NB4 (cell line): ENCODE results near the gene PLEKHA6.

Source experiments
- DNase-seq: peaks from one replicate; pipeline ENCODE4 v3.0.0; 2010; ENCODE audit warnings: low read depth
- H3K4me3 ChIP-seq: one replicate; pipeline ENCODE4 v1.5.1; 2011; ENCODE audit warnings: mild to moderate bottlenecking, low read depth, low read length, moderate library complexity
- MYC ChIP-seq: IDR thresholded peaks from 2 replicates; pipeline ENCODE4 v1.6.1; 2011; ENCODE audit warnings: low read depth, low read length
- POLR2A ChIP-seq: IDR thresholded peaks from 2 replicates; pipeline ENCODE4 v1.6.1; 2011; ENCODE audit warnings: mild to moderate bottlenecking; ENCODE audit not compliant: insufficient read length; ENCODE audit errors: extremely low read depth
- TF ChIP-seq, protein P1 (sequence below): IDR thresholded peaks from one replicate; pipeline ENCODE4 v1.5.1; 2012; ENCODE audit warnings: low read depth, low read length
- TF ChIP-seq, protein P2 (sequence below): IDR thresholded peaks from 2 replicates; pipeline ENCODE4 v1.6.1; 2011; ENCODE audit warnings: low read depth, low read length

The PLEKHA6 gene

GRCh38 chr1:204191456-204191855 is 168.3 kb downstream of the PLEKHA6 start:
- TF ChIP-seq, protein P1, sequence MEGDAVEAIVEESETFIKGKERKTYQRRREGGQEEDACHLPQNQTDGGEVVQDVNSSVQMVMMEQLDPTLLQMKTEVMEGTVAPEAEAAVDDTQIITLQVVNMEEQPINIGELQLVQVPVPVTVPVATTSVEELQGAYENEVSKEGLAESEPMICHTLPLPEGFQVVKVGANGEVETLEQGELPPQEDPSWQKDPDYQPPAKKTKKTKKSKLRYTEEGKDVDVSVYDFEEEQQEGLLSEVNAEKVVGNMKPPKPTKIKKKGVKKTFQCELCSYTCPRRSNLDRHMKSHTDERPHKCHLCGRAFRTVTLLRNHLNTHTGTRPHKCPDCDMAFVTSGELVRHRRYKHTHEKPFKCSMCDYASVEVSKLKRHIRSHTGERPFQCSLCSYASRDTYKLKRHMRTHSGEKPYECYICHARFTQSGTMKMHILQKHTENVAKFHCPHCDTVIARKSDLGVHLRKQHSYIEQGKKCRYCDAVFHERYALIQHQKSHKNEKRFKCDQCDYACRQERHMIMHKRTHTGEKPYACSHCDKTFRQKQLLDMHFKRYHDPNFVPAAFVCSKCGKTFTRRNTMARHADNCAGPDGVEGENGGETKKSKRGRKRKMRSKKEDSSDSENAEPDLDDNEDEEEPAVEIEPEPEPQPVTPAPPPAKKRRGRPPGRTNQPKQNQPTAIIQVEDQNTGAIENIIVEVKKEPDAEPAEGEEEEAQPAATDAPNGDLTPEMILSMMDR = no peak
- TF ChIP-seq, protein P2, sequence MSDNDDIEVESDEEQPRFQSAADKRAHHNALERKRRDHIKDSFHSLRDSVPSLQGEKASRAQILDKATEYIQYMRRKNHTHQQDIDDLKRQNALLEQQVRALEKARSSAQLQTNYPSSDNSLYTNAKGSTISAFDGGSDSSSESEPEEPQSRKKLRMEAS = no peak
- TF ChIP-seq POLR2A (no peak), MYC (no peak)
- no peak overlapping the region for H3K4me3 ChIP-seq
- DNase-seq = no peak

DNA sequence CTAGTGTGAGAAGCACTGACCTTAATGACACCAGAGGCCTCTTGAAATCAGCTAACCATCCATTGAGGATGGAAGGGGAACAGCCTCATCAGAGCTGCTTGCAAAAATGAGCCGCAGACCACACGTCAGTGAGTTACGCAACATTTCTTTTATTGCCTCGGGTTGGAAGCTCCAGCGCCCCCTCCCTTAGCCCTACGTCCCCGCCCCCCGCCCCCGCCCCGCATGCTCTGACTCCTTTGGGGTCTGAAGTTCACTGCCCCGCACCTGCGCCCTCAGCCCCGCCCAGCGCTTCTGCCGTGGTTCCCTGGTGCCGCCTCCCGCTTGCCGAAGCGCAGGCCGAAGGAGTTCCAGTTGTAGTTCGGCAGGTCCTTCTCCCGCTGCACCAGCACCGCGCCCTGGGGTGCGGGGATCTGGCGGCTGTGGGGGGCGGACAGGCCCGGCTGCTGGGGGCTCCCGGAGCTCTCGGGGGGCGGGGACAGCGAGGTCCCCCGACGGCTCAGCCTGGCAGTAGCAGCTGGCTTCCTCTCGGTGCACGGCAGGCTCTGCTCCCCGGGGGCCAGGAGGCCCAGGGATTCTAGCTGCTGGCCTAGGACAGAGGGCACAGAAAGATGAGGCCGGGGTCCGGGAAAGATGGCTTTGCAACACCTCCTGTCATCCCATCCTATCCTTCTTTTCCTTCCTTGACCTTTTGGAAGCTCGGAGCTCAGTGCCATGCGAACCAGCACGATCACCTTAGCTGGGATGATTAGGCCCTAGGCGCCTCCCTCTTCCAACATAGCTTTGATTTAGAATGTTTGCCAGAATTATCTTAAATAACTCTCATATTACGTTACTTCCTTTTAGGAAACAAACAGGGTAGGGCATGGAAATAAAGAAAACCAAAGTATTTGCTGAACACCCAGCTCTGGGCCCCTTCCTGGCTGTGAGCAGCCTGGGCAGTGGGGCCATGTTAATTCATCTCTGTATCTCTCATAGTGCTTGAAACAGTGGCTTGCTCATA is 169.2 kb downstream of the PLEKHA6 start:
- no peak overlapping the region for H3K4me3 ChIP-seq

GRCh38 chr1:204188959-204189639 is 170.6 kb downstream of the PLEKHA6 start:
- no peak overlapping the region for H3K4me3 ChIP-seq
- TF ChIP-seq POLR2A (no peak), MYC (no peak)
- TF ChIP-seq, protein P1 = no peak
- TF ChIP-seq, protein P2 = no peak
- no peak for DNase-seq

More for the DNA sequence above, 169.2 kb downstream of the PLEKHA6 start:
- TF ChIP-seq, protein P1 = no peak
- TF ChIP-seq POLR2A = no peak
- TF ChIP-seq, protein P2 = peak; percentile 62
- TF ChIP-seq MYC = peak; percentile 77
- DNase-seq = peak; percentile 93

GRCh38 chr1:204186597-204186996 is 173.1 kb downstream of the PLEKHA6 start:
- no peak overlapping the region for H3K4me3 ChIP-seq
- TF ChIP-seq, protein P1 = no peak
- TF ChIP-seq POLR2A (no peak), MYC (no peak)
- TF ChIP-seq, protein P2 = no peak
- DNase-seq = no peak

GRCh38 chr1:204181116-204181515 is 178.6 kb downstream of the PLEKHA6 start:
- no peak overlapping the region for H3K4me3 ChIP-seq
- DNase-seq = no peak
- TF ChIP-seq, protein P2 = no peak
- TF ChIP-seq POLR2A = no peak
- TF ChIP-seq, protein P1 = no peak
- no peak for TF ChIP-seq MYC
